Body of pancreas (tissue), 4 donors: ENCODE measurements around the gene G3BP1. TPM values are rescaled to one million over a fixed set of nuclear protein-coding genes. Genes with fewer than 3 reads are reported as not detected.
"Not testable (repeated sequence)": the region's sequence is repeated elsewhere in the genome, so short reads cannot be mapped to it uniquely, and the experiment has no call there.

Source experiments
- ATAC-seq: fragments of 150-250 bp; one replicate; pipeline ENCODE4 v1.9.1; 2016
- DNase-seq, 4 donors: peaks; one replicate each; pipeline ENCODE4 v3.0.0-alpha.2; 2019
- H3K27ac ChIP-seq, 4 donors: fragments of 200-600 bp; sonication (generic); 1 replicate in 3 of 4; 2 replicates in 1 of 4; pipeline versions ENCODE4 v1.5.1 to v1.6.1; 2016 to 2019; ENCODE audit warnings: mild to moderate bottlenecking in 1 of 4, mixed read lengths in 1 of 4, moderate library complexity in 1 of 4
- H3K27me3 ChIP-seq, 2 donors: fragments of 200-600 bp; sonication (generic); one replicate each; pipeline ENCODE4 v1.6.0; 2016; ENCODE audit warnings: mild to moderate bottlenecking in 1 of 2
- H3K36me3 ChIP-seq, 2 donors: fragments of 200-600 bp; sonication (generic); replicated peaks in 1 of 2; 2 replicates each; pipeline ENCODE4 v1.5.1; 2016; ENCODE audit warnings: low read depth in 2 of 2; ENCODE audit not compliant: insufficient read depth in 1 of 2
- H3K4me1 ChIP-seq: fragments of 200-600 bp; sonication (generic); one replicate; pipeline ENCODE4 v1.6.0; 2016
- H3K4me3 ChIP-seq, 2 donors: fragments of 200-600 bp; sonication (generic); 1 replicate in 1 of 2; 2 replicates in 1 of 2; pipeline ENCODE4 v1.5.1; 2016 to 2019
- H3K9me3 ChIP-seq, 3 donors: fragments of 200-600 bp; sonication (generic); 1 replicate in 2 of 3; 2 replicates in 1 of 3; pipeline ENCODE4 v1.5.1; 2016
- POLR2A ChIP-seq, 3 donors: fragments of 450-650 bp; IDR thresholded peaks; one replicate each; pipeline ENCODE4 v1.6.1; 2016; ENCODE audit warnings: antibody characterized with exemption in 3 of 3, mild to moderate bottlenecking in 2 of 3
- WGBS, 2 donors: methylation state at CpG; one replicate each; pipeline ENCODE4 v1.1.5; 2017; 5-methylcytosine and 5-hydroxymethylcytosine counted together
- intact Hi-C: fragments of 100-400 bp; cut with DNase I; formaldehyde crosslinking; loops from one replicate; pipeline ENCODE4 v1.15.1; 2023
- total RNA-seq, 2 donors: library from RNA; depleted of rRNA; stranded (reverse); fragments of >200 nt; gene quantifications; one replicate each; pipeline ENCODE4 v1.1.0, GENCODE V29; 2016
- TF ChIP-seq, protein P1 (sequence below), 7 experiments: fragments of 450-650 bp in 4 of 7; fragments of 200-600 bp in 3 of 7; sonication (generic) in 3 of 7; IDR thresholded peaks; one replicate each; pipeline ENCODE4 v1.5.1; 2016 to 2019; ENCODE audit warnings: antibody characterized with exemption in 7 of 7

Gene G3BP1
- total RNA-seq, 2 donors from 2014 or later: 34.6 to 64.3 TPM

- H3K27ac ChIP-seq: no peak overlapping the region
- intact Hi-C loops: loop anchor here (10.0 kb wide), 1 partner anchor 683 kb away; no protein-coding TSS in a partner anchor
- no peak for TF ChIP-seq POLR2A (IDR thresholded peaks at IDR 0.05)
- TF ChIP-seq, protein P1, sequence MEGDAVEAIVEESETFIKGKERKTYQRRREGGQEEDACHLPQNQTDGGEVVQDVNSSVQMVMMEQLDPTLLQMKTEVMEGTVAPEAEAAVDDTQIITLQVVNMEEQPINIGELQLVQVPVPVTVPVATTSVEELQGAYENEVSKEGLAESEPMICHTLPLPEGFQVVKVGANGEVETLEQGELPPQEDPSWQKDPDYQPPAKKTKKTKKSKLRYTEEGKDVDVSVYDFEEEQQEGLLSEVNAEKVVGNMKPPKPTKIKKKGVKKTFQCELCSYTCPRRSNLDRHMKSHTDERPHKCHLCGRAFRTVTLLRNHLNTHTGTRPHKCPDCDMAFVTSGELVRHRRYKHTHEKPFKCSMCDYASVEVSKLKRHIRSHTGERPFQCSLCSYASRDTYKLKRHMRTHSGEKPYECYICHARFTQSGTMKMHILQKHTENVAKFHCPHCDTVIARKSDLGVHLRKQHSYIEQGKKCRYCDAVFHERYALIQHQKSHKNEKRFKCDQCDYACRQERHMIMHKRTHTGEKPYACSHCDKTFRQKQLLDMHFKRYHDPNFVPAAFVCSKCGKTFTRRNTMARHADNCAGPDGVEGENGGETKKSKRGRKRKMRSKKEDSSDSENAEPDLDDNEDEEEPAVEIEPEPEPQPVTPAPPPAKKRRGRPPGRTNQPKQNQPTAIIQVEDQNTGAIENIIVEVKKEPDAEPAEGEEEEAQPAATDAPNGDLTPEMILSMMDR (IDR thresholded peaks at IDR 0.05): no peak
- no peak overlapping the region for H3K4me3 ChIP-seq
- H3K4me1 ChIP-seq: no peaks in the 10 kb centered on the region
- 96 to 98% methylated on average over 4 of the region's 4 CpGs for WGBS, 2 donors
- H3K27me3 ChIP-seq: no peaks in the 10 kb centered on the region
- DNase-seq: no peak
- H3K36me3 ChIP-seq: no peaks in the 10 kb centered on the region
- no peaks in the 10 kb centered on the region for H3K9me3 ChIP-seq
- ATAC-seq: no peak
Measured at GRCh38 chr5:151822141-151822540, 50.4 kb downstream of the G3BP1 start.

DNA sequence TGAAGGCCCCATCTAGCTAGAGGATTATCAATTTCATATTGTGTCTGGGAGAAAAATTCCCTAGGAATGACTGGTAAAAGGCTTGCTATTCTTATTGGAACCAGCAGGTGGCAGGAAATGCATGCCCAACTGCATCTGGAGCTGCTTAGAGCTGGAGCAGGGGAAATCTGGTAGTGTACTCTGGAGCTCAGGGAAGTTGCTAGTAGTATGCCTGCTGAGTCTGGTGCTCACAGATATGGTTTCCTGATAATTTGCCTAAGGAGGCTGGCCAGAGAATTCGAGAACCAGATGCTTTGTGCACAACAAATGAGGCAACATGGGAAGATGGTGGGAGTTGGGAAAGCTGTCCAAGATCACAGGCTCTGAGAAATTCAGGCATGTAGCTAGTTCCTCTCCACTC, 53.7 kb downstream of the G3BP1 start:
- ATAC-seq (peak; percentile 59), DNase-seq (peak; percentile 46 to 69 (median 63))
- Histone ChIP-seq H3K27me3 (no peaks in the 10 kb centered on the region), H3K36me3 (no peaks in the 10 kb centered on the region), H3K4me1 (no peaks in the 10 kb centered on the region), H3K9me3 (no peaks in the 10 kb centered on the region), H3K4me3 (no peak overlapping the region), H3K27ac (no peak overlapping the region)
- intact Hi-C loops: loop anchor here (10.0 kb wide), 1 partner anchor 679 kb away; no protein-coding TSS in a partner anchor
- no peak for TF ChIP-seq POLR2A (IDR thresholded peaks at IDR 0.05)
- TF ChIP-seq, protein P1 (IDR thresholded peaks at IDR 0.05): peak; percentile 56 to 85 (median 79)
- WGBS, 2 donors: 17 to 21% methylated on average over 1 of the region's 1 CpG

GRCh38 chr5:151829370-151829769, 57.6 kb downstream of the G3BP1 start:
- Histone ChIP-seq H3K27ac (no peak overlapping the region), H3K4me3 (no peak overlapping the region), H3K9me3 (peaks cover 0 to 20% (median 0%) of the 10 kb centered on the region in 3 donors), H3K36me3 (no peaks in the 10 kb centered on the region), H3K27me3 (no peaks in the 10 kb centered on the region), H3K4me1 (no peaks in the 10 kb centered on the region)
- intact Hi-C loops: loop anchor here (10.0 kb wide), 1 partner anchor 675 kb away; no protein-coding TSS in a partner anchor
- DNase-seq (no peak), ATAC-seq (no peak)
- WGBS, 2 donors: 94 to 96% methylated on average over 1 of the region's 1 CpG
- TF ChIP-seq POLR2A (IDR thresholded peaks at IDR 0.05): no peak
- TF ChIP-seq, protein P1 (IDR thresholded peaks at IDR 0.05): no peak

- H3K27me3 ChIP-seq, DNase-seq, H3K4me3 ChIP-seq, H3K36me3 ChIP-seq, ATAC-seq, intact Hi-C loops, H3K4me1 ChIP-seq, H3K27ac ChIP-seq: not testable (repeated sequence)
- peaks cover 0 to 32% (median 0%) of the 10 kb centered on the region in 3 donors for H3K9me3 ChIP-seq
- WGBS, 2 donors: 95 to 97% methylated on average over 4 of the region's 4 CpGs
Measured at GRCh38 chr5:151832843-151833242, 61.1 kb downstream of the G3BP1 start.

DNA sequence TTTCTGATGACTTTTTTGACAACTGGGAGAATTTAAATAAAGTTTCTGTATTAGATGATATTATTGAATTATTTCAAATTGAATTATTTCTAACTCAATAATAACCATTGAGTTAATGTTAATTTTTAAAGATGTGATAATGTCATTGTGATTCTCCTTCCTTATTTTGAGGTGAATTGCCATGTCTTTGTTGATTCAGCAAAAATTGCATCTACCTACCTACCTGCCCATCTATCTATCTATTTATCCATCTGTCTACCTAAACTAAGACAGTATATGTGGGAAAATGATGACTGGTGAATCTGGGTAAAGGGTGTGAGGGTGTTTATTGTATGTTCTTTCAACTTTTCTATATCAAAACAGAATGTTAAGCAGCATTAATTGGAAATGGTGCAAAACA, 75.0 kb downstream of the G3BP1 start:
- no peak overlapping the region for H3K4me3 ChIP-seq
- DNase-seq (no peak), ATAC-seq (no peak)
- TF ChIP-seq, protein P1 (IDR thresholded peaks at IDR 0.05): no peak
- no peak for TF ChIP-seq POLR2A (IDR thresholded peaks at IDR 0.05)
- H3K27ac ChIP-seq: no peak overlapping the region
- H3K36me3 ChIP-seq: no peaks in the 10 kb centered on the region
- H3K27me3 ChIP-seq: no peaks in the 10 kb centered on the region
- no peaks in the 10 kb centered on the region for H3K9me3 ChIP-seq
- intact Hi-C loops: no loop called here
- no peaks in the 10 kb centered on the region for H3K4me1 ChIP-seq
